H9 (cell line): ENCODE data around the gene PLEKHJ1. TPM values are rescaled to one million over a fixed set of nuclear protein-coding genes. Genes with fewer than 3 reads are reported as not detected.

Experiments used
- DNase-seq: peaks from one replicate; pipeline ENCODE4 v3.0.0-alpha.2; 2017
- H2AFZ ChIP-seq: one replicate; pipeline ENCODE4 v1.6.1; 2013; ENCODE audit warnings: mild to moderate bottlenecking, low read length, control low read depth, moderate library complexity
- H2AK5ac ChIP-seq: 2 replicates; pipeline ENCODE4 v1.6.1; 2013; ENCODE audit warnings: low read length, control low read depth, mixed read lengths; ENCODE audit not compliant: insufficient read length
- H2BK120ac ChIP-seq: one replicate; pipeline ENCODE4 v1.6.1; 2013; ENCODE audit warnings: low read depth, mild to moderate bottlenecking, low read length, control low read depth, inconsistent platforms; ENCODE audit not compliant: poor library complexity, severe bottlenecking
- H2BK12ac ChIP-seq: 2 replicates; pipeline ENCODE4 v1.6.1; 2013; ENCODE audit warnings: low read length, control low read depth, mixed read lengths, low read depth; ENCODE audit not compliant: insufficient read length
- H2BK15ac ChIP-seq: 2 replicates; pipeline ENCODE4 v1.6.1; 2013; ENCODE audit warnings: low read depth, low read length, control low read depth
- H2BK20ac ChIP-seq: one replicate; pipeline ENCODE4 v1.6.1; 2013; ENCODE audit warnings: low read depth, mild to moderate bottlenecking, low read length, control low read depth, inconsistent platforms; ENCODE audit not compliant: poor library complexity, severe bottlenecking
- H2BK5ac ChIP-seq: 2 replicates; pipeline ENCODE4 v1.6.1; 2013; ENCODE audit warnings: low read length, control low read depth, mixed read lengths; ENCODE audit not compliant: insufficient read length
- H3K14ac ChIP-seq: 2 replicates; pipeline ENCODE4 v1.6.1; 2013; ENCODE audit warnings: low read length, control low read depth; ENCODE audit not compliant: insufficient read depth
- H3K18ac ChIP-seq: 2 replicates; pipeline ENCODE4 v1.6.1; 2013; ENCODE audit warnings: low read depth, mild to moderate bottlenecking, mixed read lengths, low read length, control low read depth; ENCODE audit not compliant: insufficient read length
- H3K23ac ChIP-seq: 2 replicates; pipeline ENCODE4 v1.6.1; 2013; ENCODE audit warnings: low read length, control low read depth, mixed read lengths, low read depth; ENCODE audit not compliant: insufficient read length
- H3K23me2 ChIP-seq: 2 replicates; pipeline ENCODE4 v1.6.1; 2013; ENCODE audit warnings: low read depth, mild to moderate bottlenecking, mixed read lengths, low read length, control low read depth; ENCODE audit not compliant: insufficient read length, poor library complexity, severe bottlenecking
- H3K27ac ChIP-seq: 2 replicates; pipeline ENCODE4 v1.5.1; 2013; ENCODE audit warnings: low read length, control low read depth, mixed read lengths, low read depth; ENCODE audit not compliant: insufficient read length
- H3K27me3 ChIP-seq: 2 replicates; pipeline ENCODE4 v1.6.1; 2013; ENCODE audit warnings: low read length, control low read depth, inconsistent platforms; ENCODE audit not compliant: insufficient read depth
- H3K4ac ChIP-seq: 2 replicates; pipeline ENCODE4 v1.6.1; 2013; ENCODE audit warnings: low read depth, mild to moderate bottlenecking, control low read depth, inconsistent platforms, low read length, moderate library complexity
- H3K4me1 ChIP-seq: 2 replicates; pipeline ENCODE4 v1.6.1; 2013; ENCODE audit warnings: low read length, control low read depth, inconsistent platforms; ENCODE audit not compliant: insufficient read depth
- H3K4me2 ChIP-seq: 2 replicates; pipeline ENCODE4 v1.6.1; 2013; ENCODE audit warnings: low read length, control low read depth, mixed read lengths; ENCODE audit not compliant: insufficient read length, insufficient read depth
- H3K56ac ChIP-seq: 2 replicates; pipeline ENCODE4 v1.6.1; 2013; ENCODE audit warnings: low read depth, mild to moderate bottlenecking, mixed read lengths, low read length, control low read depth; ENCODE audit not compliant: insufficient read length
- H3K79me1 ChIP-seq: 2 replicates; pipeline ENCODE4 v1.6.1; 2013; ENCODE audit warnings: low read depth, mild to moderate bottlenecking, moderate library complexity, low read length, control low read depth, inconsistent platforms; ENCODE audit not compliant: insufficient read depth, poor library complexity, severe bottlenecking
- H3K79me2 ChIP-seq: 2 replicates; pipeline ENCODE4 v1.6.1; 2013; ENCODE audit warnings: low read length, control low read depth, inconsistent platforms; ENCODE audit not compliant: insufficient read depth
- H3K9ac ChIP-seq: 2 replicates; pipeline ENCODE4 v1.6.1; 2013; ENCODE audit warnings: low read length, control low read depth, mixed read lengths; ENCODE audit not compliant: insufficient read length; ENCODE audit errors: extremely low read depth
- H3K9me3 ChIP-seq: one replicate; pipeline ENCODE4 v1.6.1; 2013; ENCODE audit warnings: low read depth, low read length, inconsistent platforms; ENCODE audit not compliant: control insufficient read depth
- H3T11ph ChIP-seq: one replicate; pipeline ENCODE4 v1.6.1; 2013; ENCODE audit warnings: mild to moderate bottlenecking, low read length, control low read depth, inconsistent platforms
- H4K20me1 ChIP-seq: one replicate; pipeline ENCODE4 v1.6.1; 2013; ENCODE audit not compliant: control insufficient read depth, insufficient read length, insufficient read depth
- H4K5ac ChIP-seq: 2 replicates; pipeline ENCODE4 v1.6.1; 2013; ENCODE audit warnings: low read depth, mild to moderate bottlenecking, mixed read lengths, low read length, control low read depth; ENCODE audit not compliant: insufficient read length
- H4K8ac ChIP-seq: replicated peaks from 2 replicates; pipeline ENCODE4 v1.6.1; 2013; ENCODE audit warnings: low read length, control low read depth, mixed read lengths, low read depth; ENCODE audit not compliant: insufficient read length
- H4K91ac ChIP-seq: 2 replicates; pipeline ENCODE4 v1.6.1; 2013; ENCODE audit warnings: low read depth, mild to moderate bottlenecking, moderate library complexity, mixed read lengths, low read length, control low read depth; ENCODE audit not compliant: insufficient read length
- H3K27ac Mint-ChIP-seq, 3 experiments: 2 replicates in 2 of 3; 3 replicates in 1 of 3; pipeline ENCODE4 v1.8.0; 2020 to 2021; ENCODE audit warnings: mixed read lengths in 3 of 3, mild to moderate bottlenecking in 1 of 3, moderate library complexity in 1 of 3
- H3K27me3 Mint-ChIP-seq: 2 replicates; pipeline ENCODE4 v1.8.0; 2021; ENCODE audit warnings: low read depth, mild to moderate bottlenecking, moderate library complexity, mixed read lengths
- H3K36me3 Mint-ChIP-seq, 3 experiments: 2 replicates in 2 of 3; 3 replicates in 1 of 3; pipeline ENCODE4 v1.8.0; 2020 to 2021; ENCODE audit warnings: low read depth in 3 of 3, mixed read lengths in 3 of 3; ENCODE audit not compliant: insufficient read depth in 1 of 3
- H3K4me1 Mint-ChIP-seq, 2 experiments: 2 replicates each; pipeline ENCODE4 v1.8.0; 2020; ENCODE audit warnings: mixed read lengths in 2 of 2
- H3K4me3 Mint-ChIP-seq, 2 experiments: 2 replicates in 1 of 2; 3 replicates in 1 of 2; pipeline ENCODE4 v1.8.0; 2020 to 2021; ENCODE audit warnings: mild to moderate bottlenecking in 2 of 2, mixed read lengths in 2 of 2, moderate library complexity in 1 of 2
- H3K9me3 Mint-ChIP-seq, 2 experiments: 2 replicates in 1 of 2; 3 replicates in 1 of 2; pipeline ENCODE4 v1.8.0; 2020; ENCODE audit warnings: mild to moderate bottlenecking in 2 of 2, mixed read lengths in 2 of 2, moderate library complexity in 1 of 2
- WGBS: extraction: QIAGEN DNeasy Blood & Tissue Kit; methylation state at CpG from one replicate; pipeline ENCODE4 v1.1.7; 2013; ENCODE audit warnings: missing lambda C conversion rate, low lambda C conversion rate, mixed read lengths; ENCODE audit not compliant: insufficient read length; ENCODE audit errors: extremely low coverage; 5-methylcytosine and 5-hydroxymethylcytosine counted together
- total RNA-seq: library from RNA; stranded (reverse); gene quantifications from 2 replicates; pipeline ENCODE4 v1.2.1, GENCODE V29; 2021
- TF ChIP-seq, protein P1 (sequence below): fragments of 200-600 bp; sonication (generic); conservative IDR thresholded peaks from 3 replicates; pipeline ENCODE4 v1.8.0; 2021; ENCODE audit warnings: antibody characterized with exemption, mild to moderate bottlenecking

PLEKHJ1 gene
- total RNA-seq, 1 experiment from 2014 or later, result 139 TPM

GRCh38 chr19:2242816-2243215 lies 6.7 kb upstream of the PLEKHJ1 start:
- no peaks in the 10 kb centered on the region; the same call in 1 of the 2 replicates for H3K27me3 Mint-ChIP-seq
- peak overlapping the region; percentile 4 to 92 (median 63); a peak in 4 of 7 replicates for H3K27ac Mint-ChIP-seq
- H3K79me1 ChIP-seq, result peaks cover 13% of the 10 kb centered on the region
- no peak overlapping the region for H2BK15ac ChIP-seq
- no peak overlapping the region for H2AFZ ChIP-seq
- peaks cover 32 to 33% of the 10 kb centered on the region in 2 experiments for H3K4me1 Mint-ChIP-seq
- no peaks in the 10 kb centered on the region for H3K9me3 ChIP-seq
- no peak overlapping the region for H4K8ac ChIP-seq
- H3K36me3 Mint-ChIP-seq, result peaks cover 21 to 64% (median 55%) of the 10 kb centered on the region in 3 experiments; a peak in 6 of 7 replicates
- H2BK12ac ChIP-seq, result no peak overlapping the region
- H3K4me1 ChIP-seq, result peaks cover 2% of the 10 kb centered on the region; the same call in 1 of the 2 replicates
- no peaks in the 10 kb centered on the region for H3K27me3 ChIP-seq
- TF ChIP-seq, protein P1, sequence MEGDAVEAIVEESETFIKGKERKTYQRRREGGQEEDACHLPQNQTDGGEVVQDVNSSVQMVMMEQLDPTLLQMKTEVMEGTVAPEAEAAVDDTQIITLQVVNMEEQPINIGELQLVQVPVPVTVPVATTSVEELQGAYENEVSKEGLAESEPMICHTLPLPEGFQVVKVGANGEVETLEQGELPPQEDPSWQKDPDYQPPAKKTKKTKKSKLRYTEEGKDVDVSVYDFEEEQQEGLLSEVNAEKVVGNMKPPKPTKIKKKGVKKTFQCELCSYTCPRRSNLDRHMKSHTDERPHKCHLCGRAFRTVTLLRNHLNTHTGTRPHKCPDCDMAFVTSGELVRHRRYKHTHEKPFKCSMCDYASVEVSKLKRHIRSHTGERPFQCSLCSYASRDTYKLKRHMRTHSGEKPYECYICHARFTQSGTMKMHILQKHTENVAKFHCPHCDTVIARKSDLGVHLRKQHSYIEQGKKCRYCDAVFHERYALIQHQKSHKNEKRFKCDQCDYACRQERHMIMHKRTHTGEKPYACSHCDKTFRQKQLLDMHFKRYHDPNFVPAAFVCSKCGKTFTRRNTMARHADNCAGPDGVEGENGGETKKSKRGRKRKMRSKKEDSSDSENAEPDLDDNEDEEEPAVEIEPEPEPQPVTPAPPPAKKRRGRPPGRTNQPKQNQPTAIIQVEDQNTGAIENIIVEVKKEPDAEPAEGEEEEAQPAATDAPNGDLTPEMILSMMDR, result no peak
- peaks cover 47% of the 10 kb centered on the region for H3K79me2 ChIP-seq
- H4K5ac ChIP-seq, result no peak overlapping the region
- WGBS, result no CpG with 5 or more reads among the region's 8 CpGs
- DNase-seq, result no peak
- H3K23me2 ChIP-seq, result no peaks in the 10 kb centered on the region
- H3K4ac ChIP-seq, result no peak overlapping the region
- no peak overlapping the region for H2BK5ac ChIP-seq
- no peak overlapping the region for H3K9ac ChIP-seq
- H3K56ac ChIP-seq, result no peak overlapping the region
- H4K20me1 ChIP-seq, result peaks cover 2% of the 10 kb centered on the region
- no peak overlapping the region for H2AK5ac ChIP-seq
- H3K4me2 ChIP-seq, result no peak overlapping the region
- H4K91ac ChIP-seq, result no peak overlapping the region
- H3K18ac ChIP-seq, result no peak overlapping the region
- H3K23ac ChIP-seq, result no peak overlapping the region
- no peak overlapping the region for H2BK20ac ChIP-seq
- no peak overlapping the region for H3K27ac ChIP-seq
- no peaks in the 10 kb centered on the region for H3K9me3 Mint-ChIP-seq
- H3K4me3 Mint-ChIP-seq, result no peak overlapping the region; a peak in 1 of 5 replicates
- H3T11ph ChIP-seq, result no peak overlapping the region
- H3K14ac ChIP-seq, result no peak overlapping the region
- H2BK120ac ChIP-seq, result no peak overlapping the region
